K562 (cell line): Measurements from ENCODE around the gene ZNF467. TPM values are rescaled to one million over a fixed set of nuclear protein-coding genes. Genes with fewer than 3 reads are reported as not detected.

Source experiments
- ATAC-seq: fragments of 200-7000 bp; cut with Tn5 transposase; 3 replicates; pipeline ENCODE4 v1.9.1; 2020; ENCODE audit warnings: moderate library complexity
- BruUV-seq: library from RNA; stranded (reverse); fragments of 400-500 nt; replicated peaks from 2 replicates; lab custom pipeline; 2021; lab: Mats Ljungman, UMichigan
- CTCF ChIA-PET: fragments of 300-600 bp; formaldehyde crosslinking; extraction: SDS; loops from one replicate; lab custom pipeline; 2021; ENCODE audit warnings: low intra/inter-chr PET ratio; lab: Yijun Ruan, JAX
- POLR2A ChIA-PET: fragments of 300-600, 350-650 bp; sonication (Branson Sonifier 250); formaldehyde crosslinking; extraction: SDS; loops from one replicate; lab custom pipeline; 2021; ENCODE audit warnings: antibody characterized with exemption, inconsistent platforms; lab: Yijun Ruan, JAX
- DNase-seq, 4 experiments: peaks; one replicate each; pipeline versions ENCODE4 v3.0.0 to v3.0.0-alpha.2; 2011 to 2018; ENCODE audit warnings: low spot score in 3 of 4, mixed read lengths in 3 of 4; ENCODE audit errors: extremely low read depth in 1 of 4
- FAIRE-seq: peaks from 2 replicates; lab custom pipeline; 2011; peaks lifted over from hg19 to GRCh38; lab: Jason Lieb, UNC
- H2AFZ ChIP-seq: 2 replicates; pipeline ENCODE4 v1.6.0; 2011; ENCODE audit warnings: low read depth, low read length, control low read depth, inconsistent platforms
- H3K27ac ChIP-seq: fragments of 200-600 bp; 3 replicates; pipeline ENCODE4 v1.8.0; 2011; ENCODE audit warnings: low read depth, mild to moderate bottlenecking, control low read depth, inconsistent platforms, low read length, moderate library complexity, mixed read lengths; ENCODE audit errors: extremely low read depth
- H3K27me3 ChIP-seq, 2 experiments: fragments of 300-600 bp in 1 of 2; 2 replicates in 1 of 2; 3 replicates in 1 of 2; pipeline versions ENCODE4 v1.6.0 to v1.8.0; 2011; ENCODE audit warnings: inconsistent platforms in 2 of 2, low read length in 2 of 2, mild to moderate bottlenecking in 1 of 2, mixed read lengths in 1 of 2, moderate library complexity in 1 of 2; ENCODE audit not compliant: control insufficient read depth in 2 of 2, insufficient read depth in 2 of 2
- H3K36me3 ChIP-seq: fragments of 300-600 bp; 3 replicates; pipeline ENCODE4 v1.8.0; 2011; ENCODE audit warnings: mild to moderate bottlenecking, low read length, inconsistent platforms; ENCODE audit not compliant: control insufficient read depth, insufficient read depth
- H3K4me1 ChIP-seq, 2 experiments: fragments of 200-600 bp in 1 of 2; replicated peaks in 1 of 2; 2 replicates in 1 of 2; 3 replicates in 1 of 2; pipeline versions ENCODE4 v1.5.1 to v1.8.0; 2011; ENCODE audit warnings: inconsistent platforms in 2 of 2, low read length in 2 of 2, mild to moderate bottlenecking in 1 of 2, mixed read lengths in 1 of 2, moderate library complexity in 1 of 2; ENCODE audit not compliant: control insufficient read depth in 2 of 2, insufficient read depth in 2 of 2
- H3K4me2 ChIP-seq: 2 replicates; pipeline ENCODE4 v1.6.1; 2011; ENCODE audit warnings: low read length, control low read depth, inconsistent platforms, mixed read lengths; ENCODE audit not compliant: insufficient read depth
- H3K4me3 ChIP-seq: fragments of 200-600 bp; sonication (generic), shearing (Covaris generic); 2 replicates; pipeline ENCODE4 v1.5.1; 2016; ENCODE audit warnings: control low read depth, inconsistent platforms
- H3K79me2 ChIP-seq: fragments of 200-600 bp; 3 replicates; pipeline ENCODE4 v1.8.0; 2011; ENCODE audit warnings: low read length, inconsistent platforms; ENCODE audit not compliant: control insufficient read depth, insufficient read depth
- H3K9ac ChIP-seq, 2 experiments: 2 replicates each; pipeline versions ENCODE4 v1.6.0 to v1.6.1; 2011; ENCODE audit warnings: low read depth in 2 of 2, low read length in 2 of 2, control low read depth in 1 of 2, inconsistent platforms in 1 of 2, mild to moderate bottlenecking in 1 of 2, mixed read lengths in 1 of 2; ENCODE audit not compliant: insufficient read depth in 1 of 2
- H3K9me1 ChIP-seq: one replicate; pipeline ENCODE4 v1.6.0; 2011; ENCODE audit warnings: inconsistent platforms, mild to moderate bottlenecking, low read length, moderate library complexity; ENCODE audit not compliant: control insufficient read depth, insufficient read depth
- H3K9me3 ChIP-seq: replicated peaks from 2 replicates; pipeline ENCODE4 v1.5.1; 2011; ENCODE audit warnings: low read depth, low read length, inconsistent platforms; ENCODE audit not compliant: control insufficient read depth, insufficient read depth
- H4K20me1 ChIP-seq: replicated peaks from 2 replicates; pipeline ENCODE4 v1.6.1; 2011; ENCODE audit warnings: low read length, inconsistent platforms, mixed read lengths; ENCODE audit not compliant: control insufficient read depth, insufficient read depth
- FUS ChIP-seq: fragments of 200-400 bp; formaldehyde crosslinking; optimal IDR thresholded peaks from 2 replicates; pipeline ENCODE3; 2017; ENCODE audit warnings: low read depth, low read length
- NKRF ChIP-seq: fragments of 450-650 bp; IDR thresholded peaks from 2 replicates; pipeline ENCODE4 v1.6.1; 2016; ENCODE audit warnings: borderline replicate concordance
- POLR3G ChIP-seq: IDR thresholded peaks from 2 replicates; pipeline ENCODE4 v1.6.1; 2011; ENCODE audit not compliant: insufficient read length, insufficient replicate concordance; ENCODE audit errors: extremely low read depth
- RBM25 ChIP-seq: fragments of 200-400 bp; formaldehyde crosslinking; IDR thresholded peaks from 2 replicates; pipeline ENCODE4 v1.6.1; 2018; ENCODE audit warnings: low read length, low read depth, moderate library complexity; ENCODE audit not compliant: severe bottlenecking
- SRSF9 ChIP-seq: fragments of 200-400 bp; formaldehyde crosslinking; IDR thresholded peaks from 2 replicates; pipeline ENCODE4 v1.6.1; 2017; ENCODE audit warnings: low read depth, low read length, borderline replicate concordance
- ZNF121 ChIP-seq: sonication (generic); formaldehyde crosslinking; conservative IDR thresholded peaks from 2 replicates; pipeline ENCODE4 v1.8.0; 2022; ENCODE audit warnings: missing genetic modification reagents
- WGBS: fragments of 100-300 bp; shearing (Covaris generic); methylation state at CpG from one replicate; pipeline ENCODE4 v1.1.6; 2016; ENCODE audit warnings: low coverage, mixed read lengths; ENCODE audit not compliant: insufficient coverage; ENCODE audit errors: missing lambda C conversion rate; 5-methylcytosine and 5-hydroxymethylcytosine counted together
- in situ Hi-C: fragments of 300-500 bp; cut with MboI; formaldehyde crosslinking; loops from 4 replicates; pipeline ENCODE4 v1.15.0; 2018; ENCODE audit warnings: inconsistent platforms, mixed read lengths
- intact Hi-C: fragments of 100-400 bp; cut with micrococcal nuclease; formaldehyde crosslinking; loops from 2 replicates; pipeline ENCODE4 v1.14.2; 2022
- polyA plus RNA-seq, 8 experiments: library from polyadenylated mRNA; depleted of rRNA in 4 of 8; stranded (reverse) in 5 of 8; unstranded in 3 of 8; fragments of >200 nt; fragmentation: Nextera tagmentation in 2 of 8; fragmentation: Illumina TruSeq in 1 of 8; extraction: Ambion mirVana in 2 of 8; extraction: Trizol in 1 of 8; gene quantifications; 2 replicates each; pipeline versions ENCODE4 v1.2.1 to v1.2.3, GENCODE V29; 2011 to 2014; ENCODE audit warnings: inconsistent platforms in 1 of 8, missing spikeins in 1 of 8
- total RNA-seq, 7 experiments: library from RNA; depleted of rRNA in 6 of 7; stranded (reverse); fragments of >200 nt in 6 of 7; fragmentation: Illumina TruSeq in 2 of 7; extraction: Trizol in 2 of 7; gene quantifications; 2 replicates each; pipeline versions ENCODE4 v1.2.1 to v1.2.3, GENCODE V29; 2011 to 2021; ENCODE audit warnings: low replicate concordance in 1 of 7
- TF ChIP-seq, protein P1 (sequence below): fragments of 450-650 bp; IDR thresholded peaks from 2 replicates; pipeline ENCODE4 v1.6.1; 2016; ENCODE audit warnings: antibody characterized with exemption
- TF ChIP-seq, protein P2 (sequence below): sonication (generic); formaldehyde crosslinking; IDR thresholded peaks from 2 replicates; pipeline ENCODE4 v1.8.0; 2022; ENCODE audit warnings: mild to moderate bottlenecking, missing genetic modification reagents

Gene ZNF467
- total and polyA plus RNA-seq, 9 of the 15 experiments (the other 6 are each of a cell fraction or from before 2014, with no cell fraction given), result 0.32 to 14.2 (median 1.7) TPM

DNA sequence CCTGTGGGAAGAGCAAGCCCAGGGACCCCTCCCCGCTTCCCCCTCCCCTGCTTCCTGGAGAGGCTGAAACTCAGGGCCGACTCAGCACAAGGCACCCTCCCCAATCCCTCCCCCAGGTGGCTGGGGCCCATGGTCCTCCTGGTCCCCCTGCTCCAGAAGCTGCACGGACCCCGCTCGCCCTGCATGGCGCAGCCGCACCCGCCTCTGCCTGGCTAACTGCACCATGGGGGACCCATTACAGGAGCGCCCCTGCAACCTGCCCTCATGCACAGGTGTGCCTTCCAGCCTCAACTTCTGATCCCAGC lies 45.1 kb upstream of the ZNF467 start (continued):
- TF ChIP-seq POLR3G (no peak), ZNF121 (CRISPR knock-in tag) (no peak), SRSF9 (no peak), FUS (no peak), NKRF (no peak)
- TF ChIP-seq, protein P1, sequence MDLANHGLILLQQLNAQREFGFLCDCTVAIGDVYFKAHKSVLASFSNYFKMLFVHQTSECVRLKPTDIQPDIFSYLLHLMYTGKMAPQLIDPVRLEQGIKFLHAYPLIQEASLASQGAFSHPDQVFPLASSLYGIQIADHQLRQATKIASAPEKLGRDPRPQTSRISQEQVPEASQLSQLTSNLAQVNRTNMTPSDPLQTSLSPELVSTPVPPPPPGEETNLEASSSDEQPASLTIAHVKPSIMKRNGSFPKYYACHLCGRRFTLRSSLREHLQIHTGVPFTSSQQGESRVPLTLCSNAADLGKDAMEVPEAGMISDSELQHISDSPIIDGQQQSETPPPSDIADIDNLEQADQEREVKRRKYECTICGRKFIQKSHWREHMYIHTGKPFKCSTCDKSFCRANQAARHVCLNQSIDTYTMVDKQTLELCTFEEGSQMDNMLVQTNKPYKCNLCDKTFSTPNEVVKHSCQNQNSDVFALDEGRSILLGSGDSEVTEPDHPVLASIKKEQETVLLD, result no peak

- no peak overlapping the region for H3K27ac ChIP-seq
- CTCF ChIA-PET, result no interaction called here
- peaks cover 3 to 83% of the 10 kb centered on the region in 2 experiments; a peak in 3 of 5 replicates for H3K4me1 ChIP-seq
- no peak overlapping the region for H3K4me2 ChIP-seq
- peaks cover 25 to 97% of the 10 kb centered on the region in 2 experiments; a peak in 4 of 5 replicates for H3K27me3 ChIP-seq
- FAIRE-seq, result no peak
- H3K4me3 ChIP-seq, result no peak overlapping the region
- no peaks in the 10 kb centered on the region for H3K79me2 ChIP-seq
- no peak for TF ChIP-seq RBM25
- TF ChIP-seq, protein P2, sequence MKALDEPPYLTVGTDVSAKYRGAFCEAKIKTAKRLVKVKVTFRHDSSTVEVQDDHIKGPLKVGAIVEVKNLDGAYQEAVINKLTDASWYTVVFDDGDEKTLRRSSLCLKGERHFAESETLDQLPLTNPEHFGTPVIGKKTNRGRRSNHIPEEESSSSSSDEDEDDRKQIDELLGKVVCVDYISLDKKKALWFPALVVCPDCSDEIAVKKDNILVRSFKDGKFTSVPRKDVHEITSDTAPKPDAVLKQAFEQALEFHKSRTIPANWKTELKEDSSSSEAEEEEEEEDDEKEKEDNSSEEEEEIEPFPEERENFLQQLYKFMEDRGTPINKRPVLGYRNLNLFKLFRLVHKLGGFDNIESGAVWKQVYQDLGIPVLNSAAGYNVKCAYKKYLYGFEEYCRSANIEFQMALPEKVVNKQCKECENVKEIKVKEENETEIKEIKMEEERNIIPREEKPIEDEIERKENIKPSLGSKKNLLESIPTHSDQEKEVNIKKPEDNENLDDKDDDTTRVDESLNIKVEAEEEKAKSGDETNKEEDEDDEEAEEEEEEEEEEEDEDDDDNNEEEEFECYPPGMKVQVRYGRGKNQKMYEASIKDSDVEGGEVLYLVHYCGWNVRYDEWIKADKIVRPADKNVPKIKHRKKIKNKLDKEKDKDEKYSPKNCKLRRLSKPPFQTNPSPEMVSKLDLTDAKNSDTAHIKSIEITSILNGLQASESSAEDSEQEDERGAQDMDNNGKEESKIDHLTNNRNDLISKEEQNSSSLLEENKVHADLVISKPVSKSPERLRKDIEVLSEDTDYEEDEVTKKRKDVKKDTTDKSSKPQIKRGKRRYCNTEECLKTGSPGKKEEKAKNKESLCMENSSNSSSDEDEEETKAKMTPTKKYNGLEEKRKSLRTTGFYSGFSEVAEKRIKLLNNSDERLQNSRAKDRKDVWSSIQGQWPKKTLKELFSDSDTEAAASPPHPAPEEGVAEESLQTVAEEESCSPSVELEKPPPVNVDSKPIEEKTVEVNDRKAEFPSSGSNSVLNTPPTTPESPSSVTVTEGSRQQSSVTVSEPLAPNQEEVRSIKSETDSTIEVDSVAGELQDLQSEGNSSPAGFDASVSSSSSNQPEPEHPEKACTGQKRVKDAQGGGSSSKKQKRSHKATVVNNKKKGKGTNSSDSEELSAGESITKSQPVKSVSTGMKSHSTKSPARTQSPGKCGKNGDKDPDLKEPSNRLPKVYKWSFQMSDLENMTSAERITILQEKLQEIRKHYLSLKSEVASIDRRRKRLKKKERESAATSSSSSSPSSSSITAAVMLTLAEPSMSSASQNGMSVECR (CRISPR knock-in tag), result peak; percentile 42; the same call in 1 of the 2 replicates
- H3K9me3 ChIP-seq, result no peaks in the 10 kb centered on the region
- intact Hi-C loops, result no loop called here
- H3K9ac ChIP-seq, result 0 out of 4 replicates have a peak overlapping the region, but pooled peaks of 1 of the 2 experiments have one; percentile 1
- no peak overlapping the region for H2AFZ ChIP-seq
- POLR2A ChIA-PET, result interaction anchor here (0.5 kb wide), 2 partner anchors 9 to 389 kb away, joined by 3 read pairs; no protein-coding TSS in a partner anchor
- no peak for DNase-seq
- in situ Hi-C loops, result no loop called here
- H4K20me1 ChIP-seq, result peaks cover 31% of the 10 kb centered on the region
- H3K36me3 ChIP-seq, result no peaks in the 10 kb centered on the region
- H3K9me1 ChIP-seq, result peaks cover 4% of the 10 kb centered on the region
- ATAC-seq, result no peak
- 3% methylated on average over 23 of the region's 23 CpGs for WGBS
- BruUV-seq, result no TSS peak
These were observed 44.6 kb upstream of the ZNF467 start for GRCh38 chr7:149817836-149818535.
